ENCODE results near the gene LSM3.

LSM3 gene

DNA sequence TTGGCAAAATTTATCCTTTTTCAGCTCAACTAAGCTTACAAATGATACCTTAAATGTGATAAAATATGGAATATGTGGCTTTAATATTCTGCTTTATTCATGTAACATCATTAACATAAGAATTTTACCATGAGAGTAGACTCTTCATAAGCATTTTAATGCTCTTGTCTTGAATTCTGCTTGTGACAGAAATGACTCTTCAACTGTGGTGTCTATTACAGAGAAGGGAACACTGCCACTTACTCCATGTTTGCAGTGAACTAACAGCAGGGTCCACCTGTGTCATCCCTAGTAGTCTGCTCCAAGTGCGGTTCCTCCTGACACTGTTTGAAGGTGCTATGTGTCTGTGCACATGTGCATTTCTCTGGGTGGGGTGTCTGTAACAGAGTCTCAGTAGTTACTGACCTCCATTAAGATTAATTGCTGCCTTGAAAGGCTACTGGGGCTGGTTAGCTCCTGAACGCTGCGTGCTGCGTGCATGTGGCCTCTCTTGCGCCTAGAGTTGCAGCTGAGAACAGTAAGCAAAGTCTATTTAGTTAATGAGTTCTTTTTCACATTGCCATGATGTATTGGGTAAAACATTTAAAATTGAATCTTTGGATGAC is 8.3 kb downstream of the LSM3 start:
- Histone ChIP-seq H3K27ac (replicated peaks) (no peak overlapping the region), H3K4me3 (replicated peaks; ENCODE audit: insufficient read depth, low read length) (no peak overlapping the region), H3K27me3 (ENCODE audit: insufficient read depth, poor library complexity, severe bottlenecking) (no peaks in the 10 kb centered on the region)
- no peak for DNase-seq (ENCODE audit: low read depth in 1 of 2, low spot score in 1 of 2)
- TF ChIP-seq SPI1 (IDR thresholded peaks at IDR 0.05; ENCODE audit: borderline replicate concordance, low read depth) (no peak), POLR2AphosphoS5 (IDR thresholded peaks at IDR 0.05; ENCODE audit: low read depth) (no peak), CTCF (IDR thresholded peaks at IDR 0.05; ENCODE audit: insufficient read depth, low read length) (no peak), GABPA (IDR thresholded peaks at IDR 0.05; ENCODE audit: low read depth) (no peak), REST (IDR thresholded peaks at IDR 0.05; ENCODE audit: insufficient replicate concordance, low read depth) (no peak)

GRCh38 chr3:14188041-14188754 is 9.6 kb downstream of the LSM3 start:
- TF ChIP-seq POLR2AphosphoS5 (IDR thresholded peaks at IDR 0.05; ENCODE audit: low read depth): no peak
- no peak for TF ChIP-seq CTCF (IDR thresholded peaks at IDR 0.05; ENCODE audit: insufficient read depth, low read length)
- no peak for TF ChIP-seq REST (IDR thresholded peaks at IDR 0.05; ENCODE audit: insufficient replicate concordance, low read depth)
- TF ChIP-seq SPI1 (IDR thresholded peaks at IDR 0.05; ENCODE audit: borderline replicate concordance, low read depth): no peak
- no peak for TF ChIP-seq GABPA (IDR thresholded peaks at IDR 0.05; ENCODE audit: low read depth)
- H3K4me3 ChIP-seq (replicated peaks; ENCODE audit: insufficient read depth, low read length): no peak overlapping the region

GRCh38 chr3:14194865-14195264 is 16.2 kb downstream of the LSM3 start:
- Histone ChIP-seq H3K4me3 (replicated peaks; ENCODE audit: insufficient read depth, low read length) (no peak overlapping the region), H3K27ac (replicated peaks) (no peak overlapping the region), H3K27me3 (ENCODE audit: insufficient read depth, poor library complexity, severe bottlenecking) (no peaks in the 10 kb centered on the region)
- TF ChIP-seq SPI1 (IDR thresholded peaks at IDR 0.05; ENCODE audit: borderline replicate concordance, low read depth): no peak
- TF ChIP-seq GABPA (IDR thresholded peaks at IDR 0.05; ENCODE audit: low read depth): no peak
- TF ChIP-seq POLR2AphosphoS5 (IDR thresholded peaks at IDR 0.05; ENCODE audit: low read depth): no peak
- no peak for TF ChIP-seq REST (IDR thresholded peaks at IDR 0.05; ENCODE audit: insufficient replicate concordance, low read depth)
- DNase-seq (ENCODE audit: low read depth in 1 of 2, low spot score in 1 of 2): no peak

More at GRCh38 chr3:14188041-14188754, 9.6 kb downstream of the LSM3 start:
- no peaks in the 10 kb centered on the region for H3K27me3 ChIP-seq (ENCODE audit: insufficient read depth, poor library complexity, severe bottlenecking)
- no peak for DNase-seq (ENCODE audit: low read depth in 1 of 2, low spot score in 1 of 2)
- H3K27ac ChIP-seq (replicated peaks): no peak overlapping the region
